Breast epithelium (tissue), 4 donors: ENCODE results near the gene AKT3. TPM values are rescaled to one million over a fixed set of nuclear protein-coding genes. Genes with fewer than 3 reads are reported as not detected.

ENCODE experiments used
- DNase-seq, 2 donors: peaks; one replicate each; pipeline ENCODE4 v3.0.0-alpha.2; 2019; ENCODE audit warnings: low spot score in 2 of 2
- H3K27ac ChIP-seq, 2 donors: fragments of 200-600 bp; sonication (generic) in 1 of 2; one replicate each; pipeline ENCODE4 v1.5.1; 2016 to 2019; ENCODE audit warnings: mild to moderate bottlenecking in 1 of 2
- H3K27me3 ChIP-seq, 2 donors: fragments of 200-600 bp; sonication (generic) in 1 of 2; one replicate each; pipeline versions ENCODE4 v1.5.1 to v1.6.0; 2017 to 2019; ENCODE audit warnings: control low read depth in 1 of 2, mild to moderate bottlenecking in 1 of 2
- H3K36me3 ChIP-seq: fragments of 200-600 bp; one replicate; pipeline ENCODE4 v1.5.1; 2019
- H3K4me1 ChIP-seq, 2 donors: fragments of 200-600 bp; sonication (generic); one replicate each; pipeline ENCODE4 v1.5.1; 2016 to 2019; ENCODE audit warnings: control low read depth in 1 of 2
- H3K4me3 ChIP-seq, 3 donors: fragments of 200-600 bp; sonication (generic); 1 replicate in 2 of 3; 2 replicates in 1 of 3; pipeline ENCODE4 v1.5.1; 2016 to 2019; ENCODE audit warnings: mild to moderate bottlenecking in 3 of 3, moderate library complexity in 2 of 3
- H3K9me3 ChIP-seq, 2 donors: fragments of 200-600 bp; sonication (generic) in 1 of 2; one replicate each; pipeline ENCODE4 v1.5.1; 2016 to 2019; ENCODE audit warnings: control low read depth in 1 of 2
- CTCF ChIP-seq, 3 donors: fragments of 450-650 bp; IDR thresholded peaks; one replicate each; pipeline ENCODE4 v1.5.1; 2016 to 2017; ENCODE audit warnings: antibody characterized with exemption in 3 of 3, mild to moderate bottlenecking in 3 of 3, moderate library complexity in 3 of 3
- POLR2A ChIP-seq: fragments of 450-650 bp; IDR thresholded peaks from one replicate; pipeline ENCODE4 v1.6.1; 2016; ENCODE audit warnings: antibody characterized with exemption, mild to moderate bottlenecking, moderate library complexity
- POLR2AphosphoS5 ChIP-seq, 3 donors: sonication (generic); formaldehyde crosslinking; IDR thresholded peaks; one replicate each; pipeline ENCODE4 v1.6.1; 2017; ENCODE audit warnings: antibody characterized with exemption in 3 of 3
- intact Hi-C: fragments of 100-400 bp; cut with DNase I; formaldehyde crosslinking; loops from one replicate; pipeline ENCODE4 v1.15.1; 2023; ENCODE audit warnings: low total_unique reads
- total RNA-seq, 3 donors: library from RNA; depleted of rRNA; stranded (reverse); fragments of >200 nt; gene quantifications; one replicate each; pipeline ENCODE4 v1.1.0, GENCODE V29; 2016

The AKT3 gene
- total RNA-seq, 3 donors from 2014 or later = 49.6 to 58.7 (median 58.7) TPM

GRCh38 chr1:243842978-243843511, 7.0 kb downstream of the AKT3 start:
- Histone ChIP-seq H3K4me1 (no peaks in the 10 kb centered on the region), H3K4me3 (peak overlapping the region in 2 of 3 donors; percentile 11 to 41), H3K27me3 (no peaks in the 10 kb centered on the region), H3K36me3 (no peaks in the 10 kb centered on the region), H3K9me3 (no peaks in the 10 kb centered on the region), H3K27ac (peak overlapping the region; percentile 72 to 84)
- DNase-seq = no peak
- intact Hi-C loops = no loop called here
- TF ChIP-seq CTCF (IDR thresholded peaks at IDR 0.05) (no peak), POLR2AphosphoS5 (IDR thresholded peaks at IDR 0.05) (no peak), POLR2A (no peak)

- H3K4me1 ChIP-seq = no peaks in the 10 kb centered on the region
- H3K4me3 ChIP-seq = no peak overlapping the region
- H3K27me3 ChIP-seq = no peaks in the 10 kb centered on the region
- intact Hi-C loops = no loop called here
- peak overlapping the region; percentile 72 to 84 for H3K27ac ChIP-seq
- peaks cover 0 to 5% of the 10 kb centered on the region in 2 donors for H3K9me3 ChIP-seq
- H3K36me3 ChIP-seq = no peaks in the 10 kb centered on the region
- DNase-seq = no peak
- no peak for TF ChIP-seq POLR2AphosphoS5 (IDR thresholded peaks at IDR 0.05)
- TF ChIP-seq POLR2A = no peak
These were observed 7.9 kb downstream of the AKT3 start for GRCh38 chr1:243842161-243842560.

- intact Hi-C loops = no loop called here
- no peaks in the 10 kb centered on the region for H3K36me3 ChIP-seq
These were observed 8.5 kb downstream of the AKT3 start for GRCh38 chr1:243841507-243841906.

GRCh38 chr1:243837907-243838535, 12.0 kb downstream of the AKT3 start:
- Histone ChIP-seq H3K36me3 (no peaks in the 10 kb centered on the region), H3K9me3 (peaks cover 6 to 17% of the 10 kb centered on the region in 2 donors), H3K4me1 (no peaks in the 10 kb centered on the region), H3K27ac (no peak overlapping the region), H3K4me3 (no peak overlapping the region), H3K27me3 (no peaks in the 10 kb centered on the region)
- intact Hi-C loops = no loop called here
- no peak for TF ChIP-seq POLR2AphosphoS5 (IDR thresholded peaks at IDR 0.05)
- no peak for TF ChIP-seq CTCF (IDR thresholded peaks at IDR 0.05)
- no peak for TF ChIP-seq POLR2A
- no peak for DNase-seq

More at GRCh38 chr1:243841507-243841906, 8.5 kb downstream of the AKT3 start:
- peak overlapping the region in 1 of 2 donors; percentile 72 for H3K27ac ChIP-seq
- no peaks in the 10 kb centered on the region for H3K27me3 ChIP-seq
- peaks cover 5 to 10% of the 10 kb centered on the region in 2 donors for H3K9me3 ChIP-seq
- H3K4me1 ChIP-seq = no peaks in the 10 kb centered on the region
- TF ChIP-seq CTCF (IDR thresholded peaks at IDR 0.05) = no peak
- DNase-seq = no peak
- H3K4me3 ChIP-seq = no peak overlapping the region

GRCh38 chr1:243834130-243834529, 15.9 kb downstream of the AKT3 start:
- Histone ChIP-seq H3K9me3 (peaks cover 6 to 17% of the 10 kb centered on the region in 2 donors), H3K27me3 (no peaks in the 10 kb centered on the region), H3K27ac (no peak overlapping the region), H3K36me3 (no peaks in the 10 kb centered on the region), H3K4me3 (no peak overlapping the region), H3K4me1 (no peaks in the 10 kb centered on the region)
- intact Hi-C loops = no loop called here
- TF ChIP-seq POLR2AphosphoS5 (IDR thresholded peaks at IDR 0.05) (no peak), CTCF (IDR thresholded peaks at IDR 0.05) (no peak), POLR2A (no peak)
- no peak for DNase-seq
